ENCODE data around the gene DCPS. TPM values are rescaled to one million over a fixed set of nuclear protein-coding genes. Genes with fewer than 3 reads are reported as not detected.
A peak's percentile ranks its signal among the peaks of the same experiment; 100 is the strongest.

Gene DCPS
- total RNA-seq, 1 experiment from 2014 or later: 31.2 TPM

- ChIA-PET CTCF (interaction anchor here (1.0 kb wide), 1 partner anchor 48 kb away, joined by 3 read pairs; no protein-coding TSS in a partner anchor), POLR2A (ENCODE audit: low non-redundant PET) (interaction anchor here (0.9 kb wide), 1 partner anchor 10 kb away, joined by 13 read pairs; no protein-coding TSS in a partner anchor)
- Histone ChIP-seq H3K36me3 (ENCODE audit: insufficient read depth, low read length, poor library complexity, severe bottlenecking) (no peaks in the 10 kb centered on the region), H3K27ac (ENCODE audit: low read depth, low read length, poor library complexity, severe bottlenecking) (no peak overlapping the region), H3K4me3 (ENCODE audit: low read depth, low read length, poor library complexity, severe bottlenecking) (no peak overlapping the region), H3K4me1 (ENCODE audit: insufficient read depth, low read length, poor library complexity, severe bottlenecking) (peaks cover 34% of the 10 kb centered on the region), H3K9me3 (ENCODE audit: low read depth, low read length, poor library complexity, severe bottlenecking) (no peaks in the 10 kb centered on the region), H3K27me3 (replicated peaks; ENCODE audit: insufficient read depth, low read depth, low read length, poor library complexity) (no peaks in the 10 kb centered on the region)
- no peak for DNase-seq (ENCODE audit: low spot score)
- no peak for TF ChIP-seq EZH2 (IDR thresholded peaks at IDR 0.05; ENCODE audit: borderline replicate concordance, low read depth, low read length, poor library complexity, severe bottlenecking)
- TF ChIP-seq, protein P1, sequence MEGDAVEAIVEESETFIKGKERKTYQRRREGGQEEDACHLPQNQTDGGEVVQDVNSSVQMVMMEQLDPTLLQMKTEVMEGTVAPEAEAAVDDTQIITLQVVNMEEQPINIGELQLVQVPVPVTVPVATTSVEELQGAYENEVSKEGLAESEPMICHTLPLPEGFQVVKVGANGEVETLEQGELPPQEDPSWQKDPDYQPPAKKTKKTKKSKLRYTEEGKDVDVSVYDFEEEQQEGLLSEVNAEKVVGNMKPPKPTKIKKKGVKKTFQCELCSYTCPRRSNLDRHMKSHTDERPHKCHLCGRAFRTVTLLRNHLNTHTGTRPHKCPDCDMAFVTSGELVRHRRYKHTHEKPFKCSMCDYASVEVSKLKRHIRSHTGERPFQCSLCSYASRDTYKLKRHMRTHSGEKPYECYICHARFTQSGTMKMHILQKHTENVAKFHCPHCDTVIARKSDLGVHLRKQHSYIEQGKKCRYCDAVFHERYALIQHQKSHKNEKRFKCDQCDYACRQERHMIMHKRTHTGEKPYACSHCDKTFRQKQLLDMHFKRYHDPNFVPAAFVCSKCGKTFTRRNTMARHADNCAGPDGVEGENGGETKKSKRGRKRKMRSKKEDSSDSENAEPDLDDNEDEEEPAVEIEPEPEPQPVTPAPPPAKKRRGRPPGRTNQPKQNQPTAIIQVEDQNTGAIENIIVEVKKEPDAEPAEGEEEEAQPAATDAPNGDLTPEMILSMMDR (conservative IDR thresholded peaks at IDR 0.05; ENCODE audit: low read depth, low read length): no peak
- no TSS peak for BruUV-seq (replicated peaks)
- intact Hi-C loops (cut with micrococcal nuclease; ENCODE audit: unreplicated experiment): no loop called here
Measured at GRCh38 chr11:126358763-126359160, 54.9 kb downstream of the DCPS start.

DNA sequence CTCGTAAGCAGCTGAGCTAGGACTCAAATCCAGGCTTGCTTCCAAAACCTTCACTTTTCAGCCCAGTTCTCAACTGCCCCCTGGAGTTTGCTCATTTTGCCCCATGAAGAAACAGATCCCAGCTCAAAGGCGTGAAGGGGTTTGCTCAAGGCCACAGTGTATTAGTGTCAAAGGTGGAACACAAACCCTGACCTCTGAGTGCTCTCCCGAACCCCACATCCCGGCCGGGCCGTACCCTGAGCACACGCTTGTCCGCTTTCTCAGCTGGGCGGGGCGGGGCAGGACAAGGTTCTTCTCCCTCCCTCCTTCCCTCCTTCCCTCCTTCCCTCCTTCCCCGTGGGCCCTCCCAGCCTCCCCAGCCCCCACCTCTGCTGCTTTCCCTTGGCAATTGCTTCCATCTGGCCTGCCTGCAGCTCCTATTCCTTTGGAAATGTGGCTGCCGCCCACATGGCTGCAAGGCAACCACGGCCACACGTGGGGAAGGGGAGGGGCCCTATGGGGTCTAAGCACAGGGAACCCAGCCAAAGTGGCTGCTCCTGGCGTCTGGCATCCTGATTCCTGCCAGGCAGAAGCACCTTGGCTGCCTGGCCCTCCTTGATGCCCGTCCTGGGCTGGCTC, 55.7 kb downstream of the DCPS start:
- no peaks in the 10 kb centered on the region for H3K27me3 ChIP-seq (replicated peaks; ENCODE audit: insufficient read depth, low read depth, low read length, poor library complexity)
- peak; percentile 74 for DNase-seq (ENCODE audit: low spot score)
- H3K9me3 ChIP-seq (ENCODE audit: low read depth, low read length, poor library complexity, severe bottlenecking): no peaks in the 10 kb centered on the region
- POLR2A ChIA-PET (ENCODE audit: low non-redundant PET): no interaction called here
- CTCF ChIA-PET: interaction anchor here (1.0 kb wide), 1 partner anchor 49 kb away, joined by 3 read pairs; no protein-coding TSS in a partner anchor
- intact Hi-C loops (cut with micrococcal nuclease; ENCODE audit: unreplicated experiment): no loop called here
- peak overlapping the region; percentile 3 for H3K27ac ChIP-seq (ENCODE audit: low read depth, low read length, poor library complexity, severe bottlenecking)
- peaks cover 30% of the 10 kb centered on the region for H3K4me1 ChIP-seq (ENCODE audit: insufficient read depth, low read length, poor library complexity, severe bottlenecking)
- H3K4me3 ChIP-seq (ENCODE audit: low read depth, low read length, poor library complexity, severe bottlenecking): no peak overlapping the region
- no TSS peak for BruUV-seq (replicated peaks)
- no peaks in the 10 kb centered on the region for H3K36me3 ChIP-seq (ENCODE audit: insufficient read depth, low read length, poor library complexity, severe bottlenecking)
- TF ChIP-seq EZH2 (IDR thresholded peaks at IDR 0.05; ENCODE audit: borderline replicate concordance, low read depth, low read length, poor library complexity, severe bottlenecking): no peak
- TF ChIP-seq, protein P1 (conservative IDR thresholded peaks at IDR 0.05; ENCODE audit: low read depth, low read length): no peak

GRCh38 chr11:126360049-126360446, 56.2 kb downstream of the DCPS start:
- H3K4me1 ChIP-seq (ENCODE audit: insufficient read depth, low read length, poor library complexity, severe bottlenecking): peaks cover 27% of the 10 kb centered on the region
- H3K36me3 ChIP-seq (ENCODE audit: insufficient read depth, low read length, poor library complexity, severe bottlenecking): no peaks in the 10 kb centered on the region
- no peaks in the 10 kb centered on the region for H3K9me3 ChIP-seq (ENCODE audit: low read depth, low read length, poor library complexity, severe bottlenecking)
- TF ChIP-seq EZH2 (IDR thresholded peaks at IDR 0.05; ENCODE audit: borderline replicate concordance, low read depth, low read length, poor library complexity, severe bottlenecking): no peak
- TF ChIP-seq, protein P1 (conservative IDR thresholded peaks at IDR 0.05; ENCODE audit: low read depth, low read length): no peak
- no peaks in the 10 kb centered on the region for H3K27me3 ChIP-seq (replicated peaks; ENCODE audit: insufficient read depth, low read depth, low read length, poor library complexity)
- no peak for DNase-seq (ENCODE audit: low spot score)
- H3K27ac ChIP-seq (ENCODE audit: low read depth, low read length, poor library complexity, severe bottlenecking): peak overlapping the region; percentile 3
- intact Hi-C loops (cut with micrococcal nuclease; ENCODE audit: unreplicated experiment): no loop called here
- CTCF ChIA-PET: interaction anchor here (0.9 kb wide), 1 partner anchor 81 kb away, joined by 3 read pairs; no protein-coding TSS in a partner anchor
- POLR2A ChIA-PET (ENCODE audit: low non-redundant PET): no interaction called here
- no peak overlapping the region for H3K4me3 ChIP-seq (ENCODE audit: low read depth, low read length, poor library complexity, severe bottlenecking)
- no TSS peak for BruUV-seq (replicated peaks)
